ENCODE measurements around the gene PBX3. TPM values are rescaled to one million over a fixed set of nuclear protein-coding genes. Genes with fewer than 3 reads are reported as not detected.

PBX3 gene
- total and polyA plus RNA-seq, 2 donors: 39.1 to 137 TPM

DNA sequence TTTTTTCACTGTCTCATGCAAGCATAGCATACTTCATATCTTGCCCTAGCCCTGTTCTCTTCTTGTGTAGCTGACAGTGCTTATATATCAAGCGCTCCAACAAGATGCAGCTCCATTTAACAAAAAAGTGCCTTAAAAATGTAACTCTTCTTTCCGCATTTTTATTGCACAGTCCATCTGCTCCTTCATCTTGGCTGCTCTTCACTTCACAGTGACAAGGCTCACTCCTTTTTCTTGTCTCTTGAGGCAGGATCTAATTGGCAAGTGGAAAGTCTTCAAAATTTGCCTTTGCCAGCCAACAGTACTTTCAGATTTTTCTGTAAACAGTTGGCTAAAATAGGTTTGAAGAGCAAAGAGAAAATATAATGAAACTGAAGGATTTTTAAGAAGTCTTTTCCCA is 161.8 kb downstream of the PBX3 start:
- no peaks in the 10 kb centered on the region for H3K4me1 ChIP-seq (ENCODE audit: insufficient read depth)
- 96% methylated on average over 2 of the region's 2 CpGs for WGBS

GRCh38 chr9:125909459-125909858 is 162.3 kb downstream of the PBX3 start:
- H3K36me3 ChIP-seq (ENCODE audit: insufficient read depth): no peaks in the 10 kb centered on the region
- no peak overlapping the region for H3K4me3 ChIP-seq (ENCODE audit: low read depth, low read length)
- 81% methylated on average over 4 of the region's 4 CpGs for WGBS
- H3K27ac ChIP-seq (ENCODE audit: low read depth): no peak overlapping the region
- H3K4me1 ChIP-seq (ENCODE audit: insufficient read depth): no peaks in the 10 kb centered on the region
- DNase-seq (ENCODE audit: extremely low spot score): no peak

More for the DNA sequence above, 161.8 kb downstream of the PBX3 start:
- H3K27ac ChIP-seq (ENCODE audit: low read depth): no peak overlapping the region
- DNase-seq (ENCODE audit: extremely low spot score): no peak
- no peak overlapping the region for H3K4me3 ChIP-seq (ENCODE audit: low read depth, low read length)
- no peaks in the 10 kb centered on the region for H3K36me3 ChIP-seq (ENCODE audit: insufficient read depth)

- no peaks in the 10 kb centered on the region for H3K36me3 ChIP-seq (ENCODE audit: insufficient read depth)
- no peak overlapping the region for H3K4me3 ChIP-seq (ENCODE audit: low read depth, low read length)
- 90% methylated on average over 7 of the region's 7 CpGs for WGBS
- no peak overlapping the region for H3K27ac ChIP-seq (ENCODE audit: low read depth)
- H3K4me1 ChIP-seq (ENCODE audit: insufficient read depth): no peaks in the 10 kb centered on the region
- no peak for DNase-seq (ENCODE audit: extremely low spot score)
These were observed 163.1 kb downstream of the PBX3 start for GRCh38 chr9:125910286-125910685.

DNA sequence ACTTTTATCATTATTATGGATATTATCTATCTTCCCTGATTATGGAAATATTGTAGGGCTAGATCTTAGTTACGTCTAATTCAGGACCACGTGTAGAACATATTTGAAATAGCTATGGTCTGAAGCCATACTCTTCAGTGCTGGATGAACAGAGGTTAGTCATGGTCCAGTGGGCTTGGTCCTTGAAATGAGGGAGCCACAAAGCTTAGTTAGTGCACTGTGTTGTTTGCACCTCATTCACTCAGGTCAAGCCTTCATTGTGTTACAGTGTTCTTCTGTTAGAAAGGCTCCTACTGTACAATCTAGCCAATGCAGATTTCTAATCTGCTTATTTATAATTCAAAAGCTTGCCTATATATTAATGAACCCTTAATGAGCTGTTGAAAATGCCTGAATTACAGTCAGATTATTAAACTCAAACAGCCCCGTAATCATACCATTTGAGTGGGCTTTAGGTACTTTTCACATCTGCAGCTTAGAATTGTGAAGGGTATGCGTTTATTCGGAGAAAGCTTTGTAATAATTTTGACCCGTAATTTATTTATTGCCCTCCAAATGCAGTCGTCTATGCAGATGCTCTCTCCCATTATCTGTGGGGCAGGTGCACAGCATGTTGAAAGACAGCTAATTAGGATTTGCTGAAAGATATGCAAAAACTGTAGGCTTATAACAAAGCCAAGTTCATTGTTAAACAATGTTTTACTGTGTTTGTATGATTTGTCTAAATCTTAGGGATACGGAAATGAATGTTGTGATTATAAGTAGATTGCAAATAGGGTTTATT is 164.9 kb downstream of the PBX3 start:
- no peak overlapping the region for H3K27ac ChIP-seq (ENCODE audit: low read depth)
- no peak overlapping the region for H3K4me3 ChIP-seq (ENCODE audit: low read depth, low read length)
- no peaks in the 10 kb centered on the region for H3K36me3 ChIP-seq (ENCODE audit: insufficient read depth)
- no peak for DNase-seq (ENCODE audit: extremely low spot score)
- H3K4me1 ChIP-seq (ENCODE audit: insufficient read depth): no peaks in the 10 kb centered on the region
- 84% methylated on average over 8 of the region's 8 CpGs for WGBS

DNA sequence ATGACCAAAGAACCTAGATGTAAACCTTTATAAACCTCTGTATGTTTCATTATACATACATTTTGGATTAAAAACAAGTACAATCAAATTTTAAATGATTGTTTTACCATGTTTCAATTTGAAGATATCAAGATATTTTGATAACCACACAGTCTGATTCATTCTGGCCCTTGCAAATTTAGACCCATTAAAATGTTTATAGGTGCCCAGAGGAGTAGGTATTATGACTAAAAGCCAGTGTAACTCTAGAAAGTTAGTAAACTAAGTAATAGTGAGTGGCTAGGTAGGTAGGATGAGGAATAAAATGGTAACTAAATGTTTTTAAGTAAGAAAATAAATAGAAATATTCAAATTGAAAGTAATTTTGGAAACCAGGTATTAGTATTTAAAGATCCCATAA is 165.5 kb downstream of the PBX3 start:
- H3K4me3 ChIP-seq (ENCODE audit: low read depth, low read length): no peak overlapping the region
- H3K27ac ChIP-seq (ENCODE audit: low read depth): no peak overlapping the region
- no peak for DNase-seq (ENCODE audit: extremely low spot score)
- no peaks in the 10 kb centered on the region for H3K36me3 ChIP-seq (ENCODE audit: insufficient read depth)
- no peaks in the 10 kb centered on the region for H3K4me1 ChIP-seq (ENCODE audit: insufficient read depth)

- WGBS: 78% methylated on average over 2 of the region's 2 CpGs
- no peak for DNase-seq (ENCODE audit: extremely low spot score)
- no peaks in the 10 kb centered on the region for H3K36me3 ChIP-seq (ENCODE audit: insufficient read depth)
- no peak overlapping the region for H3K27ac ChIP-seq (ENCODE audit: low read depth)
- no peaks in the 10 kb centered on the region for H3K4me1 ChIP-seq (ENCODE audit: insufficient read depth)
- H3K4me3 ChIP-seq (ENCODE audit: low read depth, low read length): no peak overlapping the region
These were observed 166.4 kb downstream of the PBX3 start for GRCh38 chr9:125913551-125913950.

DNA sequence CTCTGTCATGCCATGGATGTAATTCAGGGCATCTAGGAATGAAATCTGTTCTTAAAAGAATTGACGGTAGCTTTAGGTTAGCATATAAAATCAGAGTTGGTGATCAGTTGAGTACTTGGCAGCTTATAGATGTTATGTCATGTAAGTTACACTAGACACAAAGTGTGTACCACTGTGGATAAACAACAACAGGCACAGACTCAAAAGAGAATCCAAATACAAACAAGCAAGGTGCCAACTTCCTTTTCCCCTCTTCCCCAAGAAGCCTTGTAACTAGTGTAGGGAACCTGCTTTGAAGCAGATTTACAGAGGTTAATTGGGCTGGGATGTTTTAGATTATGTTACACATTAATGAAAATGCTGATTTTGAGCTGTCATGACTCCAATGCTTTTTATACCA is 167.2 kb downstream of the PBX3 start:
- Histone ChIP-seq H3K4me1 (ENCODE audit: insufficient read depth) (no peaks in the 10 kb centered on the region), H3K27ac (ENCODE audit: low read depth) (no peak overlapping the region), H3K36me3 (ENCODE audit: insufficient read depth) (no peaks in the 10 kb centered on the region), H3K4me3 (ENCODE audit: low read depth, low read length) (no peak overlapping the region)
- no peak for DNase-seq (ENCODE audit: extremely low spot score)
- 92% methylated on average over 1 of the region's 1 CpG for WGBS

- H3K27ac ChIP-seq (ENCODE audit: low read depth): no peak overlapping the region
- DNase-seq (ENCODE audit: extremely low spot score): no peak
- H3K36me3 ChIP-seq (ENCODE audit: insufficient read depth): peaks cover 1% of the 10 kb centered on the region
- H3K4me1 ChIP-seq (ENCODE audit: insufficient read depth): no peaks in the 10 kb centered on the region
- 95% methylated on average over 8 of the region's 8 CpGs for WGBS
- no peak overlapping the region for H3K4me3 ChIP-seq (ENCODE audit: low read depth, low read length)
These were observed 168.4 kb downstream of the PBX3 start for GRCh38 chr9:125915606-125916005.

DNA sequence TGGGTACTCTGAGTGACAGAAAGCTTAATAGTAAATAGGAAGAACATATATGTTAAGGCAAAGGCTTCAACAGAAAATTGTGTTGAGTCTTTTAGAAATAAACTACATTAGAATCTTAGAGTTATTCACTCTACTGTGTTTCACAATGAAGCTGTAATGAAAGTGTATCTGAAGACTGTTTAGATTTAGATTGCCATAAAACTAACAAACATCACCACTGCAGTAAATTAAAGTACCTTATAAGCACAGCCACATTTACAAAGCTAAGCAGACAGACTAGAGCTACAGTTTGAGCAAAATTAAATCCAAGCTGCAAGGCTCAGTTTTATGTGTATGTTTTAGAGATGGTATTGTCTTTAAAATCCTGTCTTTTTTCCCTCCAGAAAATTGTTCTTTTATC is 172.4 kb downstream of the PBX3 start:
- no peak for DNase-seq (ENCODE audit: extremely low spot score)
- Histone ChIP-seq H3K27ac (ENCODE audit: low read depth) (no peak overlapping the region), H3K36me3 (ENCODE audit: insufficient read depth) (peaks cover 2% of the 10 kb centered on the region), H3K4me1 (ENCODE audit: insufficient read depth) (no peaks in the 10 kb centered on the region), H3K4me3 (ENCODE audit: low read depth, low read length) (no peak overlapping the region)

GRCh38 chr9:125920402-125920801 is 173.2 kb downstream of the PBX3 start:
- no peaks in the 10 kb centered on the region for H3K4me1 ChIP-seq (ENCODE audit: insufficient read depth)
- no peak for DNase-seq (ENCODE audit: extremely low spot score)
- no peak overlapping the region for H3K4me3 ChIP-seq (ENCODE audit: low read depth, low read length)
- WGBS: 92% methylated on average over 2 of the region's 2 CpGs
- no peak overlapping the region for H3K27ac ChIP-seq (ENCODE audit: low read depth)
- peaks cover 2% of the 10 kb centered on the region for H3K36me3 ChIP-seq (ENCODE audit: insufficient read depth)

- Histone ChIP-seq H3K36me3 (ENCODE audit: insufficient read depth) (peaks cover 2% of the 10 kb centered on the region), H3K4me3 (ENCODE audit: low read depth, low read length) (no peak overlapping the region), H3K27ac (ENCODE audit: low read depth) (no peak overlapping the region), H3K4me1 (ENCODE audit: insufficient read depth) (no peaks in the 10 kb centered on the region)
- no peak for DNase-seq (ENCODE audit: extremely low spot score)
- 85% methylated on average over 1 of the region's 1 CpG for WGBS
These were observed 175.7 kb downstream of the PBX3 start for GRCh38 chr9:125922854-125923253.

DNA sequence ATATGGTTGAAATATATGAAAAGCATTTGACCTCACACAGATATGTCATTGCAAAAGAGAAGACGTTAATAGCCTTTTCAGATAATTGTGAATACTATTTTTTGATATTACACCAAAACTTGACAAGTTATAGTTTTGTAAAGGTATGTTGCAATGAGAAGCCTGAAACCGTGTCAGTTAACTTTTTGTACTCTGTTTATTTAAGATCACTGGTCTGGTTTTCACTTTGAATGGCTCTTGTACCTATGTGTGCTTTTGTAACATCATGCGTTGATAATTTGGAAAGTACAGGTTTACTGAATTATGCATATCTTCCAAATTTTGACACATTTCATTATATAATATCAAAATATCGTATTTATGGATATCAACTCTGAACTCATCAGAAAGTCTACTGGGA is 177.2 kb downstream of the PBX3 start:
- H3K27ac ChIP-seq (ENCODE audit: low read depth): no peak overlapping the region
- no peak for DNase-seq (ENCODE audit: extremely low spot score)
- 96% methylated on average over 4 of the region's 4 CpGs for WGBS

GRCh38 chr9:125926936-125927335 is 179.8 kb downstream of the PBX3 start:
- H3K4me3 ChIP-seq (ENCODE audit: low read depth, low read length): no peak overlapping the region
- no peak overlapping the region for H3K27ac ChIP-seq (ENCODE audit: low read depth)
- 100% methylated on average over 1 of the region's 1 CpG for WGBS
- DNase-seq (ENCODE audit: extremely low spot score): no peak
- no peaks in the 10 kb centered on the region for H3K36me3 ChIP-seq (ENCODE audit: insufficient read depth)
- H3K4me1 ChIP-seq (ENCODE audit: insufficient read depth): no peaks in the 10 kb centered on the region

More for the DNA sequence above, 177.2 kb downstream of the PBX3 start:
- H3K4me1 ChIP-seq (ENCODE audit: insufficient read depth): no peaks in the 10 kb centered on the region
- H3K36me3 ChIP-seq (ENCODE audit: insufficient read depth): peaks cover 2% of the 10 kb centered on the region
- H3K4me3 ChIP-seq (ENCODE audit: low read depth, low read length): no peak overlapping the region

GRCh38 chr9:125929846-125930245 is 182.7 kb downstream of the PBX3 start:
- no peak for DNase-seq (ENCODE audit: extremely low spot score)
- 65% methylated on average over 2 of the region's 2 CpGs for WGBS
- no peaks in the 10 kb centered on the region for H3K36me3 ChIP-seq (ENCODE audit: insufficient read depth)
- no peak overlapping the region for H3K4me3 ChIP-seq (ENCODE audit: low read depth, low read length)
- no peak overlapping the region for H3K27ac ChIP-seq (ENCODE audit: low read depth)
- H3K4me1 ChIP-seq (ENCODE audit: insufficient read depth): no peaks in the 10 kb centered on the region

- no peaks in the 10 kb centered on the region for H3K4me1 ChIP-seq (ENCODE audit: insufficient read depth)
- no peak overlapping the region for H3K4me3 ChIP-seq (ENCODE audit: low read depth, low read length)
- DNase-seq (ENCODE audit: extremely low spot score): no peak
- WGBS: 94% methylated on average over 4 of the region's 4 CpGs
- H3K36me3 ChIP-seq (ENCODE audit: insufficient read depth): no peaks in the 10 kb centered on the region
- no peak overlapping the region for H3K27ac ChIP-seq (ENCODE audit: low read depth)
These were observed 184.0 kb downstream of the PBX3 start for GRCh38 chr9:125931211-125931610.

All from urinary bladder (tissue), 4 donors.